Sigmoid colon (tissue), 7 donors: ENCODE data around the gene ANKS1A. TPM values are rescaled to one million over a fixed set of nuclear protein-coding genes. Genes with fewer than 3 reads are reported as not detected.

Source experiments
- DNase-seq: peaks from one replicate; pipeline ENCODE4 v3.0.0-alpha.2; 2019
- H3K27ac ChIP-seq, 4 donors: fragments of 200-600 bp; sonication (generic); one replicate each; pipeline ENCODE4 v1.5.1; 2016 to 2019; ENCODE audit warnings: mild to moderate bottlenecking in 1 of 4
- H3K27me3 ChIP-seq, 3 donors: fragments of 200-600 bp; sonication (generic); one replicate each; pipeline ENCODE4 v1.5.1; 2019; ENCODE audit warnings: mild to moderate bottlenecking in 1 of 3
- H3K36me3 ChIP-seq, 4 donors: fragments of 200-600 bp; sonication (generic); one replicate each; pipeline ENCODE4 v1.5.1; 2016 to 2019
- H3K4me1 ChIP-seq, 4 donors: fragments of 200-600 bp; sonication (generic); one replicate each; pipeline ENCODE4 v1.5.1; 2017 to 2019
- H3K4me3 ChIP-seq, 4 donors: fragments of 200-600 bp; sonication (generic); one replicate each; pipeline ENCODE4 v1.5.1; 2017 to 2019; ENCODE audit warnings: mild to moderate bottlenecking in 2 of 4, moderate library complexity in 1 of 4
- H3K9me3 ChIP-seq, 4 donors: fragments of 200-600 bp in 3 of 4; sonication (generic) in 3 of 4; one replicate each; pipeline versions ENCODE4 v1.5.1 to v1.6.1; 2013 to 2019
- EP300 ChIP-seq, 4 donors: sonication (generic); formaldehyde crosslinking; IDR thresholded peaks; one replicate each; pipeline ENCODE4 v1.6.1; 2017; ENCODE audit warnings: antibody characterized with exemption in 4 of 4
- POLR2A ChIP-seq, 2 donors: fragments of 450-650 bp; IDR thresholded peaks; one replicate each; pipeline ENCODE4 v1.6.1; 2016; ENCODE audit warnings: antibody characterized with exemption in 2 of 2, mild to moderate bottlenecking in 2 of 2, moderate library complexity in 2 of 2
- POLR2AphosphoS5 ChIP-seq, 4 donors: sonication (generic); formaldehyde crosslinking; IDR thresholded peaks; one replicate each; pipeline ENCODE4 v1.6.1; 2017; ENCODE audit warnings: antibody characterized with exemption in 4 of 4
- WGBS, 2 donors: extraction: QIAGEN DNeasy Blood & Tissue Kit; methylation state at CpG; one replicate each; pipeline ENCODE4 v1.1.7; 2013; 5-methylcytosine and 5-hydroxymethylcytosine counted together
- intact Hi-C: fragments of 100-400 bp; cut with DNase I; formaldehyde crosslinking; loops from one replicate; pipeline ENCODE4 v1.15.1; 2023
- polyA plus RNA-seq, 3 donors: library from polyadenylated mRNA; stranded (reverse); fragments of 200-250 nt; gene quantifications; one replicate each; pipeline ENCODE4 v1.2.3, GENCODE V29; 2013
- total RNA-seq, 4 donors: library from RNA; depleted of rRNA; stranded (reverse); fragments of >200 nt; gene quantifications; one replicate each; pipeline ENCODE4 v1.1.0, GENCODE V29; 2016
- TF ChIP-seq, protein P1 (sequence below), 4 experiments: fragments of 450-650 bp in 3 of 4; fragments of 200-600 bp in 1 of 4; IDR thresholded peaks; one replicate each; pipeline ENCODE4 v1.5.1; 2016 to 2019; ENCODE audit warnings: antibody characterized with exemption in 4 of 4, mild to moderate bottlenecking in 3 of 4, moderate library complexity in 2 of 4
- donor health status: healthy with polysubstance abuse.
- donor health status: Bipolar disorder and iron deficiency.
- donor health status: healthy.

The ANKS1A gene
- total and polyA plus RNA-seq, 7 donors, result 9.0 to 60.1 (median 37.8) TPM

GRCh38 chr6:35021004-35021403 is 131.9 kb downstream of the ANKS1A start:
- Histone ChIP-seq H3K27me3 (no peaks in the 10 kb centered on the region), H3K36me3 (no peaks in the 10 kb centered on the region), H3K9me3 (no peaks in the 10 kb centered on the region), H3K27ac (peak overlapping the region; percentile 91 to 99 (median 94)), H3K4me3 (peak overlapping the region; percentile 5 to 72 (median 59)), H3K4me1 (peaks cover 0 to 78% (median 65%) of the 10 kb centered on the region in 4 donors)
- 76 to 83% methylated on average over 3 of the region's 3 CpGs for WGBS, 2 donors
- DNase-seq, result no peak
- TF ChIP-seq, protein P1, sequence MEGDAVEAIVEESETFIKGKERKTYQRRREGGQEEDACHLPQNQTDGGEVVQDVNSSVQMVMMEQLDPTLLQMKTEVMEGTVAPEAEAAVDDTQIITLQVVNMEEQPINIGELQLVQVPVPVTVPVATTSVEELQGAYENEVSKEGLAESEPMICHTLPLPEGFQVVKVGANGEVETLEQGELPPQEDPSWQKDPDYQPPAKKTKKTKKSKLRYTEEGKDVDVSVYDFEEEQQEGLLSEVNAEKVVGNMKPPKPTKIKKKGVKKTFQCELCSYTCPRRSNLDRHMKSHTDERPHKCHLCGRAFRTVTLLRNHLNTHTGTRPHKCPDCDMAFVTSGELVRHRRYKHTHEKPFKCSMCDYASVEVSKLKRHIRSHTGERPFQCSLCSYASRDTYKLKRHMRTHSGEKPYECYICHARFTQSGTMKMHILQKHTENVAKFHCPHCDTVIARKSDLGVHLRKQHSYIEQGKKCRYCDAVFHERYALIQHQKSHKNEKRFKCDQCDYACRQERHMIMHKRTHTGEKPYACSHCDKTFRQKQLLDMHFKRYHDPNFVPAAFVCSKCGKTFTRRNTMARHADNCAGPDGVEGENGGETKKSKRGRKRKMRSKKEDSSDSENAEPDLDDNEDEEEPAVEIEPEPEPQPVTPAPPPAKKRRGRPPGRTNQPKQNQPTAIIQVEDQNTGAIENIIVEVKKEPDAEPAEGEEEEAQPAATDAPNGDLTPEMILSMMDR (IDR thresholded peaks at IDR 0.05), result no peak
- no peak for TF ChIP-seq POLR2A (IDR thresholded peaks at IDR 0.05)
- no peak for TF ChIP-seq EP300 (IDR thresholded peaks at IDR 0.05)
- TF ChIP-seq POLR2AphosphoS5 (IDR thresholded peaks at IDR 0.05), result peak in 2 of 4 donors; percentile 5 to 9
- intact Hi-C loops, result no loop called here

DNA sequence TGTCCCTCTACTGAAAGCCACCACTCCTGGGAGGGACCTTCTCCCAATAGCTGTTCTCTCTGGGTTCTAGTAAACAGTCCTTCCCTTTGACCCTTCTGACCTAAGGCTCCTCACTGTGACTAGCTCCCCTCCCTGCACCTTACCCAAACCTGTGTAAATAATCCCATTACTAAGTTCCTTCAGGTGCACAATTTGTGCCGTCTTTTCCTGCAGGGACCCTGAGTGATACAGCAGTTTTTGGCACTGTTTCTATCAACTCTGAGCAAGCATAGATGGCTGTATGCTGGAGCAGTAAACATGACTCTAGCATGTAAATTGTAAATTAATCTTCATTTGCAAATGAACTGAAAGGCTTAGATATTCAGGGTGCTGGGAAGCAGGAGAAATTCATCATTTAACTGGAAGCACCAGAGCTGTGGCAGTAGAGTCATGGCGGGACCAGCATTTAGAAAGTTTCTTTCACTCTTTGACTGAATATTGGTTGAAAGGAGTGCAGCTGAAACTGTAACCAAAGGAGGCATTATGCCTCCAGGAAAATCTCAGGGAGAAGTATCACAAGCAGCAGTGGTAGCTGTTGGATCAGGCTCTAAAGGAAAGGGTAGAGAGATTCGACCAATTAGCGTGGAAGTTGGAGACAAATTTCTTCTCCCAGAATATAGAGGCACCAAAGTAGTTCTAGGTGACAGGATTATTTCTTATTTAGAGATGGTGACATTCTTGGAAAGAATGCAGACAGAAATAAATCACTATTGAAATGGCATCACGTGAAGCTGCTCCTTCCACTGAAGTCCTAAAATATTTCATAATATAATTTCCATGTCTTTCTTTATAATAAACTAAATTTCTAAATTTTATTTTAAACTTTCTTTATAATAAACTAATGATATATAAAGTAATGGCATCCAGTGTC is 134.3 kb downstream of the ANKS1A start:
- 79 to 83% methylated on average over 5 of the region's 5 CpGs for WGBS, 2 donors
- Histone ChIP-seq H3K27ac (peak overlapping the region; percentile 91 to 99 (median 94)), H3K4me1 (peaks cover 0 to 96% (median 78%) of the 10 kb centered on the region in 4 donors), H3K4me3 (no peak overlapping the region), H3K9me3 (no peaks in the 10 kb centered on the region), H3K27me3 (no peaks in the 10 kb centered on the region), H3K36me3 (no peaks in the 10 kb centered on the region)
- DNase-seq, result no peak
- TF ChIP-seq, protein P1 (IDR thresholded peaks at IDR 0.05), result no peak
- TF ChIP-seq POLR2A (IDR thresholded peaks at IDR 0.05), result no peak
- no peak for TF ChIP-seq EP300 (IDR thresholded peaks at IDR 0.05)
- TF ChIP-seq POLR2AphosphoS5 (IDR thresholded peaks at IDR 0.05), result no peak
- intact Hi-C loops, result no loop called here

DNA sequence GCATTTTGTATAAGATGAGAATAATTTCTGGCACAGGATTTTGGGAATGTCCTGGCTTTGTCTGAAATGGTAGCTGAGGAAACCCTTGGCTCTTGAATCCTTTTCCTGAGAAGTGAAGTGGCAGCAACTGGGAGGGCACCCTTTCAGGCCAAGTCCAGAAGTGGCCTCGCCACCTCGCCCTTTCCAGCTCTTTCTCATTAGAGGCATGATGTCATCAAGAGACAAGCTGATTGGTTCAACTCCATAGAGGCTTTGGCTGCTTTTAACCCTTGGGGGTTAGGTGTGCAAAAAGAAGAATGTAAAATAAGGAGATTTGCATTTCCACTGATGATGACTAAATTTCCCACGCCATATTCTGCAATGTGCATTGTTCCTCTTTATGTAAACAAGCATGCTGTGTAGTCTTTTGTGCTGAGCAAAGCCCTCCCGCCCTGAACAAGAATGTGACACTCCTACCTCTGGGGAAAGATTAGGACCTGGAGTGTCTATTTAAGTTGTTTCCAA is 135.5 kb downstream of the ANKS1A start:
- no peak for DNase-seq
- intact Hi-C loops, result no loop called here
- TF ChIP-seq POLR2AphosphoS5 (IDR thresholded peaks at IDR 0.05) (peak in 2 of 4 donors; percentile 29 to 38), EP300 (IDR thresholded peaks at IDR 0.05) (no peak), POLR2A (IDR thresholded peaks at IDR 0.05) (no peak)
- TF ChIP-seq, protein P1 (IDR thresholded peaks at IDR 0.05), result no peak
- Histone ChIP-seq H3K27me3 (no peaks in the 10 kb centered on the region), H3K4me1 (peaks cover 0 to 99% (median 80%) of the 10 kb centered on the region in 4 donors), H3K4me3 (peak overlapping the region in 2 of 4 donors; percentile 9 to 11), H3K27ac (peak overlapping the region; percentile 91 to 99 (median 94)), H3K9me3 (no peaks in the 10 kb centered on the region), H3K36me3 (no peaks in the 10 kb centered on the region)
- WGBS, 2 donors, result 8 to 48% methylated on average over 4 of the region's 4 CpGs

DNA sequence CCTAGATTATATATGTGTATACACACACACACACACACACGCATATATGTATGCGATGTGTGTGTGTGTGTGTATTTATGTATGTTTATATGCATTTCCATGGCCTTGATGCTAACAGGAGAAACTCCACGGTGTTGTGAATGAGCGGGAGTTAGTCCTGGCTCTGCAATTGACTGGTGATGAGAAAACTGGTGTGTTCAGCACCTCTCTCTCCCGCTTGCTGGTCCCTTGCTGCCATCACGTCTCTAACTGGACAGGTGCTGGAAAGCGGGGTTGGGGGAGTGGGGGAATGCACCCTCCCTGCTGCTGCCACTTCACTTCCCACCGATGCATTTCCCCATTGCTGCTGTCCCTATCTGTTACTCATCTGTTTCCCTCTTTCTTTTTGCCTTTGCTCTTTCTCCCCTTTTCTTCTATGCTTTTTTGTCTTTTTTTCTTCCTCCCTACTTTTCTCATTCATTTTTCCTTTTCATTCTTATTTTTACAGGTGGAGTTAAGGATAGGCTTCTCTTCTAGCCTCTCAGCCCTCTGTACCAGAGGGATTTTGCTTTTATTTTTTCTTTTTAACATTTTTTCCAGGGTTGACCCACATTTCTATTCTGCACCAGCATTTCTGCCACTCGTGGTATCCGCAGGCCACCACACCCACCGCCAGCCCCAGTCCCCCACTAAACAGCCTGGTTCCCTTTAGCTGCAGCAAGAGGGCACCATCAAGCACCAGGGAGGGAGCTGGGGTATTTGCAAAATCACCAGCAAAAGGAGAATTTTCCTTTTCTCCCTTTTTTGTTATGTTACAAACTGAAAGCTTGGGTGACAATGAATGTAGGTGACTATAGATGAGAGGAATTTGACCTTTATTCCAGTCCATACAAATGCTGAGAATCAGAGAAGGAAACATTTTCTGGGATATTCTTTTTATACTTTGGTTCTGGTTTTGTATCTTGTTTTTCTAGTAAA is 136.5 kb downstream of the ANKS1A start:
- no peak for TF ChIP-seq POLR2A (IDR thresholded peaks at IDR 0.05)
- TF ChIP-seq, protein P1 (IDR thresholded peaks at IDR 0.05), result peak in 2 of 4 experiments; percentile 14 to 34
- Histone ChIP-seq H3K27ac (peak overlapping the region; percentile 91 to 99 (median 94)), H3K4me1 (peaks cover 0 to 90% (median 77%) of the 10 kb centered on the region in 4 donors), H3K4me3 (peak overlapping the region in 1 of 4 donors; percentile 9), H3K9me3 (no peaks in the 10 kb centered on the region), H3K36me3 (peaks cover 0 to 1% (median 0%) of the 10 kb centered on the region in 4 donors), H3K27me3 (no peaks in the 10 kb centered on the region)
- 68 to 74% methylated on average over 11 of the region's 11 CpGs for WGBS, 2 donors
- no peak for DNase-seq
- intact Hi-C loops, result no loop called here
